Smooth muscle cell (in vitro differentiated cells): Measurements from ENCODE around the gene USP24. TPM values are rescaled to one million over a fixed set of nuclear protein-coding genes. Genes with fewer than 3 reads are reported as not detected.

Experiments used
- DNase-seq: peaks from one replicate; lab custom pipeline; 2025; ENCODE audit not compliant: unreplicated experiment; lab: John Stamatoyannopoulos, UW
- H2AFZ ChIP-seq: fragments of 200-600 bp; sonication (generic); 2 replicates; pipeline ENCODE4 v1.6.0; 2016; ENCODE audit warnings: antibody characterized with exemption, low read depth, mild to moderate bottlenecking
- H3F3A ChIP-seq: fragments of 200-600 bp; sonication (generic); 2 replicates; pipeline ENCODE4 v1.6.0; 2017; ENCODE audit warnings: antibody characterized with exemption, low read depth
- H3K27ac ChIP-seq: fragments of 200-600 bp; sonication (generic); 2 replicates; pipeline ENCODE4 v1.5.1; 2016; ENCODE audit warnings: low read depth, mild to moderate bottlenecking
- H3K27me3 ChIP-seq: fragments of 200-600 bp; sonication (generic); 2 replicates; pipeline ENCODE4 v1.6.1; 2016; ENCODE audit warnings: low read depth, mild to moderate bottlenecking
- H3K36me3 ChIP-seq: fragments of 200-600 bp; sonication (generic); 2 replicates; pipeline ENCODE4 v1.5.1; 2016; ENCODE audit warnings: low read depth
- H3K4me1 ChIP-seq: fragments of 200-600 bp; sonication (generic); 2 replicates; pipeline ENCODE4 v1.5.1; 2016; ENCODE audit warnings: low read depth
- H3K4me2 ChIP-seq: fragments of 200-600 bp; sonication (generic); 2 replicates; pipeline ENCODE4 v1.6.0; 2016; ENCODE audit warnings: mild to moderate bottlenecking
- H3K4me3 ChIP-seq: fragments of 200-600 bp; sonication (generic); 2 replicates; pipeline ENCODE4 v1.5.1; 2016; ENCODE audit warnings: mild to moderate bottlenecking
- H3K79me2 ChIP-seq: fragments of 200-600 bp; sonication (generic); 2 replicates; pipeline ENCODE4 v1.6.0; 2016; ENCODE audit warnings: low read depth, mild to moderate bottlenecking
- H3K9ac ChIP-seq: fragments of 200-600 bp; sonication (generic); 2 replicates; pipeline ENCODE4 v1.6.0; 2016; ENCODE audit warnings: low read depth
- H3K9me3 ChIP-seq: fragments of 200-600 bp; sonication (generic); replicated peaks from 2 replicates; pipeline ENCODE4 v1.5.1; 2016; ENCODE audit warnings: low read depth
- H4K20me1 ChIP-seq: fragments of 200-600 bp; sonication (generic); 2 replicates; pipeline ENCODE4 v1.6.0; 2016; ENCODE audit warnings: low read depth
- WGBS: methylation state at CpG from one replicate; pipeline ENCODE4 v1.1.7; 2016; ENCODE audit warnings: low lambda C conversion rate; 5-methylcytosine and 5-hydroxymethylcytosine counted together
- polyA plus RNA-seq: library from polyadenylated mRNA; unstranded; fragments of >200 nt; fragmentation: Nextera tagmentation; extraction: Ambion mirVana; gene quantifications from 2 replicates; pipeline ENCODE4 v1.2.1, GENCODE V29; 2016
- total RNA-seq: library from RNA; depleted of rRNA; stranded (reverse); fragments of >200 nt; gene quantifications from 2 replicates; pipeline ENCODE4 v1.2.3, GENCODE V29; 2014
- TF ChIP-seq, protein P1 (sequence below): fragments of 200-600 bp; sonication (generic); IDR thresholded peaks from 2 replicates; pipeline ENCODE4 v1.5.1; 2017; ENCODE audit warnings: borderline replicate concordance, mild to moderate bottlenecking, antibody characterized with exemption; ENCODE audit not compliant: insufficient read depth, poor library complexity, severe bottlenecking

USP24 gene
- total and polyA plus RNA-seq, 2 experiments from 2014 or later, result 3.6 to 25.9 TPM

DNA sequence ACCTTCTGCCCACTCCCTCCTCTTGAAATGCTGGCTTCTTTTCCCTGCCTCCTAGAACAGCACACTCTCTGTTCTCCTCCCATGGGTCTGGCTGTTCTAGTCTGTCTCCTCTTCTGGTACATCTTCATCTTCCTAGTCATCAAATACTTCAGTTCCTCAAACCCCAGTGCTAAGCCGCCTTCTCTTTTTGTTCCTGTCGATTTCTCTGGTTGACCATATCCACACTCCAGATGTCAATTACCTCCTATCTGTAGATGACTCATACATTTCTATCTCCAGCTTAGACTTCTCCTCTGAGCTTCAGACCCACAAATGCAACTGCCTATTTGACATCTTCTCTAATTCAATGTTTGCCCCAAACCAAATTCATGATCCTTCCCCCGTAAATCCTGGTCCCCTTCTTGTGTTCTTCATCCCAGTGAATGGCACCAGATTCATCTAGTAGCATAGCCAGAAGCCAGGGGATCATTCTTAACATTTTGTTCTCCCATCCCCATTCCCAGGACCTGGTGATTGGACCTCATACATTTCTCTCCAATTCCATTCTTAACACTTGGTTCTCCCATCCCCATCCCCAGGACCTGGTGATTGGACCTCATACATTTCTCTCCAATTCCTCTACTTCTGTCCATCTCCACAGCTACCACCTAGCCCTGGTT is 35.9 kb downstream of the USP24 start:
- Histone ChIP-seq H3K27me3 (no peaks in the 10 kb centered on the region), H3K9ac (no peak overlapping the region), H3K79me2 (peaks cover 35% of the 10 kb centered on the region), H3K4me3 (no peak overlapping the region), H3K4me2 (no peak overlapping the region), H3K4me1 (no peaks in the 10 kb centered on the region), H3K9me3 (no peaks in the 10 kb centered on the region), H2AFZ (no peak overlapping the region), H3K27ac (no peak overlapping the region), H4K20me1 (peaks cover 29% of the 10 kb centered on the region), H3F3A (no peaks in the 10 kb centered on the region), H3K36me3 (no peaks in the 10 kb centered on the region)
- WGBS, result 66% methylated on average over 3 of the region's 3 CpGs
- no peak for DNase-seq
- TF ChIP-seq, protein P1, sequence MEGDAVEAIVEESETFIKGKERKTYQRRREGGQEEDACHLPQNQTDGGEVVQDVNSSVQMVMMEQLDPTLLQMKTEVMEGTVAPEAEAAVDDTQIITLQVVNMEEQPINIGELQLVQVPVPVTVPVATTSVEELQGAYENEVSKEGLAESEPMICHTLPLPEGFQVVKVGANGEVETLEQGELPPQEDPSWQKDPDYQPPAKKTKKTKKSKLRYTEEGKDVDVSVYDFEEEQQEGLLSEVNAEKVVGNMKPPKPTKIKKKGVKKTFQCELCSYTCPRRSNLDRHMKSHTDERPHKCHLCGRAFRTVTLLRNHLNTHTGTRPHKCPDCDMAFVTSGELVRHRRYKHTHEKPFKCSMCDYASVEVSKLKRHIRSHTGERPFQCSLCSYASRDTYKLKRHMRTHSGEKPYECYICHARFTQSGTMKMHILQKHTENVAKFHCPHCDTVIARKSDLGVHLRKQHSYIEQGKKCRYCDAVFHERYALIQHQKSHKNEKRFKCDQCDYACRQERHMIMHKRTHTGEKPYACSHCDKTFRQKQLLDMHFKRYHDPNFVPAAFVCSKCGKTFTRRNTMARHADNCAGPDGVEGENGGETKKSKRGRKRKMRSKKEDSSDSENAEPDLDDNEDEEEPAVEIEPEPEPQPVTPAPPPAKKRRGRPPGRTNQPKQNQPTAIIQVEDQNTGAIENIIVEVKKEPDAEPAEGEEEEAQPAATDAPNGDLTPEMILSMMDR, result no peak

DNA sequence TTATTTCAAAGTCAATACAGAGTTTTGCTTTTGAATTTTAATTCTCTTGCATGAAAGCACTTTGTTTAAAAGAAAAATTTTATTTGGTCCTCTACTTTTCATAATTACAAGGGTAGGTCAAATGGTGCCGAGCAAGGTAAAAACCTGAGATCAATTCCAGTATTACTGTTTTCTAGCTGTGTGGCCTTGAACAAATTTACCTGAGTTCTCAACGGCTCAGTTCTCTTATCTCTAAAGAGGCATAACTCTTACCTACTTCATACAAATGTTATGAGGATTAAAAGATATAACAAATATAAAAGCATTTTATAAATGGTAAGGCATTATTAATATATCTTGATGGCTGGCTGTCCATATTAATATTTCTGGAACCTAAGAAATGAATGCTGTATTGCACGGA is 42.5 kb downstream of the USP24 start:
- no peaks in the 10 kb centered on the region for H3F3A ChIP-seq
- peaks cover 17% of the 10 kb centered on the region for H4K20me1 ChIP-seq
- H3K9ac ChIP-seq, result no peak overlapping the region
- H3K4me2 ChIP-seq, result no peak overlapping the region
- no peaks in the 10 kb centered on the region for H3K4me1 ChIP-seq
- no peak overlapping the region for H3K27ac ChIP-seq
- H3K4me3 ChIP-seq, result no peak overlapping the region
- H3K9me3 ChIP-seq, result no peaks in the 10 kb centered on the region
- H3K36me3 ChIP-seq, result peaks cover 6% of the 10 kb centered on the region
- no peak overlapping the region for H2AFZ ChIP-seq
- TF ChIP-seq, protein P1, result no peak
- no peaks in the 10 kb centered on the region for H3K27me3 ChIP-seq
- WGBS, result 99% methylated on average over 3 of the region's 3 CpGs
- DNase-seq, result no peak
- H3K79me2 ChIP-seq, result no peaks in the 10 kb centered on the region

DNA sequence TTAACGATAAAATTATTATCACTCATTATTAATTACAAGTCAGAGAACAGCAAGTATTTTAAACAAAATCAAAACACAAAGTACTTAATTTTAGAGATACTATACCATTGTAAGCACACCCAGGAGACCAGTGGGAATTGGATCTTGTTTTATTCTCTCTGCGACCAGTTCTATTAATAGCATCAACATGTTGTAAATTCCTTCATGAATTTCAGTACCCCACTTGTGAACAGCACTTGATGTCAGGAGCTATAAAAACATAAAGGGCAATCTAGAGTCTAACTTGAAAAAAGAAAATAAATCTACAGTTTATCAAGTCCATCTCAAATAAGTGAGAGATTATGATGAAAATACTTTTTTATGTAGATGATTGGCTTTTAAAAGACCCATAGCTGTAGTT is 42.9 kb downstream of the USP24 start:
- no peak for DNase-seq
- TF ChIP-seq, protein P1, result no peak
- H3K9ac ChIP-seq, result no peak overlapping the region
- no peaks in the 10 kb centered on the region for H3F3A ChIP-seq
- no peak overlapping the region for H3K4me2 ChIP-seq
- WGBS, result 91% methylated on average over 2 of the region's 2 CpGs
- no peaks in the 10 kb centered on the region for H3K27me3 ChIP-seq
- no peaks in the 10 kb centered on the region for H3K4me1 ChIP-seq
- H3K36me3 ChIP-seq, result peaks cover 6% of the 10 kb centered on the region
- no peak overlapping the region for H3K27ac ChIP-seq
- H3K4me3 ChIP-seq, result no peak overlapping the region
- peaks cover 17% of the 10 kb centered on the region for H4K20me1 ChIP-seq
- H3K9me3 ChIP-seq, result no peaks in the 10 kb centered on the region
- no peaks in the 10 kb centered on the region for H3K79me2 ChIP-seq
- no peak overlapping the region for H2AFZ ChIP-seq

DNA sequence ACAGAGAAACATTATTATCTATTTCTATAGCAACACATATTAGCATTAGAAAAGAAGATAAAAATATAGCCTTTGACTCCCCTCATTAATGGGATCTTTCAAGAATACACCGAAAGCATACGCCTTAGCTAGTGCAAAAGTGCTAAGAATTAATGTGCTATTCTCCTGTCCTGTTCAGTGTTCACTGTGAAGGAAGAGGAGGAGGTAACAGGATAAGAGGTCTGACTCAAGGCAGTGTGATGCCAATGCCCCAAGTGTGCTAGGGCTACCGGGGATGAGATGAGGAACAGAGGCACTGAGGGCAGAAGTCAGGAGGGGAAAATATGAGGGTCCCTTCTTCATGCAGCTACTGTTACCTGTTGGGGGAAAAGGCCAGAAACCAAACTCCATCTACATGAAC is 43.5 kb downstream of the USP24 start:
- TF ChIP-seq, protein P1, result no peak
- no peak for DNase-seq
- Histone ChIP-seq H3K9ac (no peak overlapping the region), H3K9me3 (no peaks in the 10 kb centered on the region), H3F3A (no peaks in the 10 kb centered on the region), H3K4me3 (no peak overlapping the region), H4K20me1 (peaks cover 12% of the 10 kb centered on the region), H3K36me3 (peaks cover 6% of the 10 kb centered on the region), H3K4me1 (no peaks in the 10 kb centered on the region), H3K27me3 (no peaks in the 10 kb centered on the region), H3K4me2 (no peak overlapping the region), H3K27ac (no peak overlapping the region), H2AFZ (no peak overlapping the region), H3K79me2 (no peaks in the 10 kb centered on the region)
- 93% methylated on average over 3 of the region's 3 CpGs for WGBS
